Adrenal gland (tissue), 12 donors: ENCODE measurements around the gene MEIOB. TPM values are rescaled to one million over a fixed set of nuclear protein-coding genes. Genes with fewer than 3 reads are reported as not detected.

Experiments used
- DNase-seq, 7 donors: peaks; one replicate each; pipeline ENCODE4 v3.0.0-alpha.2; 2019 to 2020
- H3K27ac ChIP-seq, 5 donors: fragments of 200-600 bp; sonication (generic) in 4 of 5; 1 replicate in 3 of 5; 2 replicates in 2 of 5; pipeline versions ENCODE4 v1.5.1 to v1.8.0; 2016 to 2020; ENCODE audit warnings: mild to moderate bottlenecking in 1 of 5
- H3K27me3 ChIP-seq: fragments of 200-600 bp; 2 replicates; pipeline ENCODE4 v1.8.0; 2021
- H3K36me3 ChIP-seq, 2 donors: fragments of 200-600 bp; replicated peaks in 1 of 2; 1 replicate in 1 of 2; 2 replicates in 1 of 2; pipeline versions ENCODE4 v1.5.1 to v1.8.0; 2018 to 2022
- H3K4me1 ChIP-seq, 2 donors: fragments of 200-600 bp; replicated peaks in 1 of 2; 1 replicate in 1 of 2; 2 replicates in 1 of 2; pipeline versions ENCODE4 v1.5.1 to v1.8.0; 2018 to 2021
- H3K4me3 ChIP-seq, 4 donors: fragments of 200-600 bp; sonication (generic) in 3 of 4; one replicate each; pipeline ENCODE4 v1.5.1; 2016 to 2018
- H3K9me3 ChIP-seq, 3 donors: fragments of 200-600 bp; sonication (generic) in 1 of 3; replicated peaks in 1 of 3; 1 replicate in 2 of 3; 2 replicates in 1 of 3; pipeline versions ENCODE4 v1.5.1 to v1.8.0; 2016 to 2021
- POLR2A ChIP-seq, 2 donors: fragments of 450-650 bp; IDR thresholded peaks; one replicate each; pipeline ENCODE4 v1.6.1; 2017; ENCODE audit warnings: antibody characterized with exemption in 2 of 2, mild to moderate bottlenecking in 2 of 2, moderate library complexity in 1 of 2
- WGBS, 4 donors: extraction: QIAGEN DNeasy Blood & Tissue Kit in 2 of 4; methylation state at CpG; one replicate each; pipeline versions ENCODE4 v1.1.5 to v1.1.7; 2013 to 2017; 5-methylcytosine and 5-hydroxymethylcytosine counted together
- intact Hi-C, 2 donors: fragments of 100-400 bp; cut with DNase I; formaldehyde crosslinking; loops; one replicate each; pipeline versions ENCODE4 v1.14.1 to v1.15.0; 2022 to 2023
- polyA plus RNA-seq, 3 donors: library from polyadenylated mRNA; stranded (reverse); fragments of 200-250 nt in 2 of 3; fragments of 350-450 nt in 1 of 3; fragmentation: Illumina TruSeq in 1 of 3; extraction: RNeasy Lipid Tissue Mini Kit (QIAGEN cat#74804) in 1 of 3; gene quantifications; one replicate each; pipeline ENCODE4 v1.2.3, GENCODE V29; 2013 to 2014
- total RNA-seq, 9 donors: library from RNA; depleted of rRNA in 4 of 9; stranded (reverse); fragments of >200 nt in 4 of 9; fragments of 120-200 nt in 1 of 9; fragmentation: NEBNext Ultra II Directional in 1 of 9; extraction: Animal tissue kit (Norgen Biotek cat#: 25700) in 1 of 9; gene quantifications; one replicate each; pipeline versions ENCODE4 v1.1.0 to v1.2.4, GENCODE V29; 2013 to 2023
- TF ChIP-seq, protein P1 (sequence below), 6 experiments: fragments of 450-650 bp in 4 of 6; fragments of 200-600 bp in 2 of 6; sonication (generic) in 1 of 6; IDR thresholded peaks; 1 replicate in 5 of 6; 2 replicates in 1 of 6; pipeline versions ENCODE4 v1.5.1 to v1.8.0; 2016 to 2021; ENCODE audit warnings: antibody characterized with exemption in 6 of 6, mild to moderate bottlenecking in 2 of 6, moderate library complexity in 1 of 6
- donor health status: healthy with polysubstance abuse.
- donor health status: Bipolar disorder and iron deficiency.
- donor health status: DM: yes; HTN: yes; CAD: no.
- donor health status: DM: no; HTN: no; CAD: no.
- donor health status: DM: no; HTN: no; CAD: no.
- donor health status: DM: yes; HTN: yes; CAD: no.

The MEIOB gene
- total and polyA plus RNA-seq, 12 donors: 0.23 TPM; not detected in 11

DNA sequence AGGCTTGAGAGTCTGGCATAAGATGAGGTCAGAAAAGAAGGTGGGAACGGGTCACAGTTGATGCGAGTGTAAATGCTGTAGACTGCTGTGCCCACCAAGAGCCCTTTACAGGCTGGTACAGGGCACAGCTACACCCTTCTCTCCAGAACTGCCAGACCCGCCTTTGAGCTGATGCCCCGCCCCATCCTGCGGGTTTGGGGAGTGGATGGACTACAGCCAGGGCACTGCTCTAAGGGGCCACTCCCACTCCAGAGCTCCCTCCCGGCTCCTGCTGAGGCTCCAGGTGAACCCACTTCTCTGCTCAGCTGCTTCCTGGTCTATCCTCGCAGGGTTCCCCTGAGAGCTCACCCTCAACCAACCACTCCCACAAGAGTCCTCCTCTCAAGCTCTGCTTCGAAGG lies 12.3 kb downstream of the MEIOB start:
- Histone ChIP-seq H3K4me3 (no peak overlapping the region), H3K9me3 (no peaks in the 10 kb centered on the region), H3K27me3 (peaks cover 31% of the 10 kb centered on the region), H3K27ac (no peak overlapping the region), H3K36me3 (no peaks in the 10 kb centered on the region), H3K4me1 (no peaks in the 10 kb centered on the region)
- TF ChIP-seq, protein P1, sequence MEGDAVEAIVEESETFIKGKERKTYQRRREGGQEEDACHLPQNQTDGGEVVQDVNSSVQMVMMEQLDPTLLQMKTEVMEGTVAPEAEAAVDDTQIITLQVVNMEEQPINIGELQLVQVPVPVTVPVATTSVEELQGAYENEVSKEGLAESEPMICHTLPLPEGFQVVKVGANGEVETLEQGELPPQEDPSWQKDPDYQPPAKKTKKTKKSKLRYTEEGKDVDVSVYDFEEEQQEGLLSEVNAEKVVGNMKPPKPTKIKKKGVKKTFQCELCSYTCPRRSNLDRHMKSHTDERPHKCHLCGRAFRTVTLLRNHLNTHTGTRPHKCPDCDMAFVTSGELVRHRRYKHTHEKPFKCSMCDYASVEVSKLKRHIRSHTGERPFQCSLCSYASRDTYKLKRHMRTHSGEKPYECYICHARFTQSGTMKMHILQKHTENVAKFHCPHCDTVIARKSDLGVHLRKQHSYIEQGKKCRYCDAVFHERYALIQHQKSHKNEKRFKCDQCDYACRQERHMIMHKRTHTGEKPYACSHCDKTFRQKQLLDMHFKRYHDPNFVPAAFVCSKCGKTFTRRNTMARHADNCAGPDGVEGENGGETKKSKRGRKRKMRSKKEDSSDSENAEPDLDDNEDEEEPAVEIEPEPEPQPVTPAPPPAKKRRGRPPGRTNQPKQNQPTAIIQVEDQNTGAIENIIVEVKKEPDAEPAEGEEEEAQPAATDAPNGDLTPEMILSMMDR (IDR thresholded peaks at IDR 0.05): no peak
- no peak for TF ChIP-seq POLR2A (IDR thresholded peaks at IDR 0.05)
- intact Hi-C loops: loop anchor here in 1 of 2 donors (5.0 kb wide), 1 partner anchor 73 kb away; no protein-coding TSS in a partner anchor
- no peak for DNase-seq
- WGBS, 4 donors: 25 to 39% (median 32%) methylated on average over 6 to 8 of the region's 8 CpGs

DNA sequence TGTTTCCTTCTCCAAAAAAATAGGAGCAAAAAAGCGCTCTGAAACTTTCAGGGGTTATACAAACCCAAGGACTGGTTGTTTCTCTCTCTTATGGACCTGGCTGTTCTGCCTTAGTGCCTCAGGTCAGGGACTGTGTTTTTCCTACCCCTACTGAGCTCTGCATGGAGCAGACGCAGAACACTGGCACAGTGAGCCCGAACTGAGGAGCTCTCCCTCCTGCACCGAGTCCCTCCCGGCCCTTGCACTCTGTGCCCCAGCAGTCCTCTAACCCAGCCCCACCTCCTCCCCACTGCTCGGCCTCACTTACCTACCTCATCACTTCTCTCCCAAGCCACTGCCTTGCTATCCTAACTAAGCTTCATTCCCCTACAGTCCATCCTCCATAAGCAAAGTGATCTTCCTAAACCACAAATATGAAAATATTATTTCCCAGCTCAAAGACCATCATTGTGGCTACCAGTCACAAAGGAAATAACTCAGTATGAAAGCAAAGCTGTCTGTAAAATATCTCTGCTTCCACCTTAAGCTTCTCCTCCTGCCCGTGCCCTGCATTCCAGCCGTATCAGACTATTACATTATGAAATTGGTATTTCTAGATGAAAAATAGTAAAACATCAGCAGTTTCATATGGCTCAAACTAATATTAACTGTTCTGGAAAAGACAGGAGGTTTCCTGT lies 13.6 kb downstream of the MEIOB start:
- no peak for DNase-seq
- no peaks in the 10 kb centered on the region for H3K4me1 ChIP-seq
- no peak overlapping the region for H3K27ac ChIP-seq
- H3K4me3 ChIP-seq: no peak overlapping the region
- no peaks in the 10 kb centered on the region for H3K9me3 ChIP-seq
- intact Hi-C loops: no loop called here
- WGBS, 4 donors: 19 to 26% (median 22%) methylated on average over 8 of the region's 8 CpGs
- H3K27me3 ChIP-seq: peaks cover 26% of the 10 kb centered on the region
- TF ChIP-seq, protein P1 (IDR thresholded peaks at IDR 0.05): no peak
- no peak for TF ChIP-seq POLR2A (IDR thresholded peaks at IDR 0.05)
- H3K36me3 ChIP-seq: no peaks in the 10 kb centered on the region

DNA sequence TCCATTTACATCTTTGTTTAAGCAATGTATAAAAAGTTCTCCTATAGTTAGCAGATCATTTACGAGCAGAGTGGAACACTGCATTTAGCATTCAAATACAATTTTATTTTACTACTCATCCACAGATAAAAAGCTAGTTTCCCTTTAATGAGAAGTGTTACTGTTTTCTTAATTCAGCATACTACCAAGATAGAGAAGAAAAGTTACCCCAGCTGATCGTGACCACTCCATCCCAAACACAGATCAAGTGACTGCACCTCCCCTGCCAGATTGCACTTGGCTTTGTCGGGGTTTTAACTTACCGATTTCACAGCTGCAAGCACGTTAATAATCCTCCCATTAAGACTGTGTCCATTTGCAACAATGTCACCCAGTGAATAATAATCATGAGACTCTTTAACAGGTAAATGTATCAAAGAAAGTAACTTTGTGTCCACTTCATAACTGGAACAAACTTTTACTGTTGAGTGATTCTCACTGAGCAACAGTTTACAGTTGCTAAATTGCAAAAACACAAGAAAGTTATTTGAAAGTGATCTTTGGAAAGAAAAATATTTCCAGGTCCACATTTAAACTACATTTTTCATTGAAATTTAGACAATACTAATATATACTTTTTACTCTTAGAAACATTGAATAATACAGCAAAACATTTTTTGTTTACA lies 14.4 kb downstream of the MEIOB start:
- H3K9me3 ChIP-seq: no peaks in the 10 kb centered on the region
- intact Hi-C loops: no loop called here
- 33 to 45% (median 37%) methylated on average over 5 of the region's 5 CpGs for WGBS, 4 donors
- H3K4me3 ChIP-seq: no peak overlapping the region
- H3K27me3 ChIP-seq: peaks cover 26% of the 10 kb centered on the region
- H3K36me3 ChIP-seq: no peaks in the 10 kb centered on the region
- no peak for DNase-seq
- no peaks in the 10 kb centered on the region for H3K4me1 ChIP-seq
- no peak overlapping the region for H3K27ac ChIP-seq
- no peak for TF ChIP-seq POLR2A (IDR thresholded peaks at IDR 0.05)
- TF ChIP-seq, protein P1 (IDR thresholded peaks at IDR 0.05): no peak

DNA sequence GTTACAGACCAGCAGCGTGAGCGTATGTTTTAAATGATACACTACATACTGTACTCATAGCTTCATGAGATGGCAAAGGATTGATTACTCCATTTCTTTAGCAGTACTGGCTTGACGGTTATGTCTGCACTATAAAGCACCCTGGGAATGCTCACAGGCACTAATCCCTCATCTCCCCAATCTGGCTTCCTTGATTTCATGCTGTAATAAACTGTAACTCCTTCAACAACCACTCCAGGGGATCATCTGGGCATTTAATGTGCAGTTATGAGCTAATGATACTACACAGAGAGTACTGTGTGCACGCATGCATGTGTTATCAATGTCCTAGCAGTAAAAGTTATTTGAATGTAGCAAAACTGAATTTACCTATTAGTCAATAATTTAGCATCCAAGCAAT lies 20.2 kb downstream of the MEIOB start:
- H3K4me3 ChIP-seq: no peak overlapping the region
- H3K36me3 ChIP-seq: no peaks in the 10 kb centered on the region
- intact Hi-C loops: no loop called here
- H3K4me1 ChIP-seq: no peaks in the 10 kb centered on the region
- DNase-seq: no peak
- 64 to 76% (median 72%) methylated on average over 4 of the region's 4 CpGs for WGBS, 4 donors
- H3K9me3 ChIP-seq: no peaks in the 10 kb centered on the region
- H3K27me3 ChIP-seq: peaks cover 12% of the 10 kb centered on the region
- no peak for TF ChIP-seq POLR2A (IDR thresholded peaks at IDR 0.05)
- TF ChIP-seq, protein P1 (IDR thresholded peaks at IDR 0.05): no peak
- no peak overlapping the region for H3K27ac ChIP-seq
